ENCODE measurements around the gene HUWE1.

The HUWE1 gene

GRCh38 chrX:53685711-53686110, 808 bp downstream of the HUWE1 start:
- peak in 1 of 3 donors; percentile 14 for DNase-seq

DNA sequence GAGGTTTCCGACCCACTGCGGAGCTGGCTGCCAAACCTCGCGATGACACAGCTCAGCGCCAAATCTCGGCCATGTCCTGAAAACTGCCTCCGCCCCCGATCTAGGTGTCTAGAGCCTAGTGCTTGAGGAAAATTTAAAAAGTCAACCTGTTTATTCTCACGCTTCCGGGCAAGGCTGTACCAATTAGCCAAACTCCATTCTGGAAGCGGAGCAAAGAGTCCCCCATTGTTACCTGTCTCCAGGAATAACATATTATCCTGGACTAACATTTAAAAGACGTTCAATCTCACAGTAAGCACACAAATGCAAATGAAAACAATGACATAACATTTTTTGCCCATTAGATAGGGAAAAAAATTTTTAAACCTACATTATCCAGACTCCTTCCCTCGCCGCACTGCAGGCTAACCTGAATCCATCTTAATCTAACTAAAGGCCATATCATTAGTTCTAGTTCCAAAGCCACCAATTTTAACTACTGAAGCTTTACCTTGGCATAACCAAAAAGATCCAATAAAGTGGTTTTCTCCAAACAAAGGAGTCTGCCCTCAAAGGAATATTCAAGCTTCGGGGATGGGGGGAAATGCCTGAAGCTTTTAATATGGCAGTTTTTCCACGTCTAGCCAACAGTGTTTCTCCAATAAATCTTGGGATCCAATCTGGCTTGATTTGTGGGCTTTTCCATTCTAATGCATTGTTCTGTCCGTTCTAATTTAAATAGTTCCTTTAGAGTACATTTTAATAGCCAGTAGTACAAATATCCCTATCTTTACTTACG, 1.9 kb downstream of the HUWE1 start:
- DNase-seq: no peak

- peak; percentile 95 to 99 (median 98) for DNase-seq
Measured at GRCh38 chrX:53683556-53684414, 2.7 kb downstream of the HUWE1 start.

DNA sequence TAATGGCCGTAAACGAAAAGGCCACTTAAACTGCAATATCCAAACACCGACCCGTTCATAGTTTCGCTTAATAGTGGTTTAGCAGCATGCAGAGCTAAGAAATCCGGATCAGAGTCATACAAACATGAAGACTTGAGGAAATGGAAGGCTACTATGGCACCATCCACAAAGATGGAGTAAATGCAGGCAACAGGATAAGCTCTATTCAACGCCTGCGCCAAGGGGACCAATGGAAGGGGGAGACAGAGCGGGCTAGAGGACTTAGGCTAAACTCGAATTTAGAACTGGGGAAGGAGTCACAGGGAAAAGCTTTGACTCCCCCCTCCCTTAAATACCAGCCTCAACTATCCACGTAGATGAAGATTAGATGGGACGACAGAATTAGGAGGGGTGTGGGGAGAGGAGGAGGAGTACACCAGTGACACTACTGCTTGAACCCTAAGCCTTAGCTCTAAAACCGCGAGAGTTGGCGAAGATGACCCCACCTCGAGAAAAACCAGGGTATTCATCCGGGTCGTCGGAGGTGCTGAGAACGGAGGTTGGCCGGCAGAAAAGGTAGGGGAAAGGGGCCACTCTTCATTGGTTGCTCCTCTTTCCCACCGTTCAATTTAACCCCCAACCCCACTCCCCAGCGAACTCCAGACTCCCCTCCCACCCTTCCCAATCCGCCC, 3.5 kb downstream of the HUWE1 start:
- DNase-seq: peak; percentile 44 to 52 (median 50)

DNA sequence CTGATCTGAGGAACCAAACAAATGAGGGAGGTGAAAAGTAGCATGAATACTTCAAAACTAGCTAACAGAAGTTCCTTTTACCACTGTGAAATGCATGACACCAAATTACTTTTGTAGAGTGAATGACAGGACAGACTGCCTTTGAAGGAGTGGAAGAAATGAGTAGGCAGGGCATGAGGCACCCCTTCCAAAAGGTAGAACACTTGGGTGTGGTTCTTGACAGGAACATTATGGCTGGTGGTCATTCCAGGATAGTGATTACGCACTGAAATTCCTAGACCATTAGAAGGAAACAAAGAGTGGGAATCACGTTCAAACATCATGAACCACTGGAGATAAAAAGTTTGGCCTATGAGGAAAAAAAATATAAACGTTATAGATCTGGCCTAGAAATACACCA, 4.9 kb downstream of the HUWE1 start:
- DNase-seq: no peak

DNA sequence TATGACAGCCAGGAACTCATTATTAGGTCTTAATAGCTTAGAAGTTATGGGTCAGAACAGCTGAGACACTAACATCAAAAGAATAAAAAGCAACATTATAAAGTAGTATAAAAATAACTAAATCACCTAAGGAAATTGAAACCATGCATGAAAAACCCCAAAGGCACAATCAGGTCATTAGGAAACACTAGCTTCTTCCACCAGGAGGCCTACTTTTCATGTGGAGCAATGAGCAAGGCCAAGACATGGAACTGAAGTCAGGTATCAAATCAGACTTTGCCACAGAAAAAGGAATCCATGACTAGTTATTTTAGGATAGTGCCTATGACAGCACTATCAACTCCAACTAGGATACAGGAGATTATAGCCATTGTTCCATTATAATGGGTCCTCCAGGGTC, 7.9 kb downstream of the HUWE1 start:
- peak; percentile 7 to 36 (median 20) for DNase-seq

DNA sequence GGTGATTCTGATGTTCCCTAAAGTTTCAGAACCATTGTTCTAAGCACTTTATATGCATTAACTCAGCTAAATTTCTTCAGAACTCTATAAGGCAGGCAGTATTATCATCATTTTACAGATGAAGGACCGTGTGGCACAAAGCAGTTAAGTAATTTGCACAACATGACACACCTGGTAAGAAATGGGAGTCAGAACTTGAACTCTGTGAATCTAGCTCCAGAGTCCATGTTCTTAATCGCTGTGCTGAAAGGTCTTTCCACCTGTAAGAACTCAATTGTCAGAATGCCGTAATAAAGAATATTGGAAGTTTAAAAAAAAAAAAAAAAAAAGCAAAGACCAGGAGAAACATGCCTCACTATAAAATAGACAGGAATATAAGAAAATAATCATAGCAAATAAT, 9.2 kb downstream of the HUWE1 start:
- no peak for DNase-seq

DNA sequence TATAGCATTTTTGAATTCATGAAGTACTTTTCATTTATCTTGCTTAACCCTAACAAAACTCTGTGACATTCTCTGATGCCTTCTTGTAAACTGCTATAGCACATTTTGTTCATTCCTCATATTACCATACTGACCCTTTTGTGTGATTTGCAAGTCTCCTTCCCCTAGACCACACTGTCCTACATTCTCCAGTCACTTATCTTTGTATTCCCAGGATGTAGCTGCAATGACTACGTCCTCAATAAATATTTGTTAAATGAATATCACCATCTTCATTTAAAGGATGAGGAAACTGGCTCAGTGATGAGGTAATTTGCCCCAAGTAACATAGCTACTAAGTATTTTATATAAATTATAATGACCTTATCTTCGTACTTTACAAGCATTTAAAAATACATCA, 11.9 kb downstream of the HUWE1 start:
- DNase-seq: no peak

GRCh38 chrX:53669258-53669657, 17.3 kb downstream of the HUWE1 start:
- no peak for DNase-seq

DNA sequence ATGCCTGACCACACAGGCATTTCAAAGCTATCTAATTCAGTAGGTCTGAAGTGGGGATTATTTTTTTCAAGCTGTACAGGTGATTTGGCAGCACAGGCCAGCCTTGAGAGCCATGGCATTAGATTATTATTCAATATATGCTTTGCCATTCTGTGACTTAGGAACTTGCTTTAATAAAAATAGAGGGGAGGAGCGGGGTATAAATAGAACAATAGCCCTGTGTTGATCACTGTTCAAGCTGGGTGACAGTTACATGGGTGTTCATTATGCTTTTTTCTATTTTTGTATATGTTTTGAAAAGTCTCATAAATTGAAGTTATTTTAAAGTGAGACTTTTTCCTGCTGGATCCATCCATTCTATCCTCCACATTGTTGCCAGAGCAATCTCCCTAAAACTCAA, 20.3 kb downstream of the HUWE1 start:
- DNase-seq: no peak

- no peak for DNase-seq
Measured at GRCh38 chrX:53660004-53660403, 26.5 kb downstream of the HUWE1 start.

DNA sequence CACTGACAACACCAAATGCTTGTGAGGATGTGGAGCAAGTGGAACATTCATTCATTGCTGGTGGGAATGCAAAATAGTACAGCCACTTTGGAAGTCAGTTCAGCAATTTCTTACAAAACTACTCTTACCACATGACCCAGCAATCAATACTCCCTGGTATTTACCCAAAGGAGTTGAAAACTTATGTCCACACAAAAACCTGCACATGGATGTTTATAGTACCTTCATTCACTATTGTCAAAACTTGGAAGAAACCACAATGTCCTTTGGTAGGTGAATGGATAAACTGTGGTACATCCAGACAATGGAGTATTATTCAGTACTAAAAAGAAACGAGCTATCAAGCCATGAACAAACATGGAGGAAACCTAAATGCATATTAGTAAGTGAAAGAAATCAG, 27.5 kb downstream of the HUWE1 start:
- DNase-seq: no peak

DNA sequence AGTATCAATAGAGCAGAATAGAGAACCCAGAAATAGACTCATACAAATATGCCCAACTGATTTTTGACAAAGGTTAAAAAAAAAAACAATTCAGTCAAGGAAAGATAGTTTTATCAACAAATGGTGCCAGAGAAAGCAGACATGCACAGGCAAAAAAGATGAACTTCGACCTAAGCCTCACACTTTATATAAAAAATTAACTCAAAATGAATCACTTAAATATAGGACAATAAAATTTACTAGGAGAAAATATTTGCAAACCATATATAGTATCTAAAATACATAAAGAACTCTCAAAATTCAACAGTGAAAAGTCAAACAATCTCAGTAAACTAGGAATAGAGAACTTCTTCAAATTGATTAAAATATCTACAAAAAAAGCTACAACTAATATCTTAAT, 29.7 kb downstream of the HUWE1 start:
- no peak for DNase-seq

- DNase-seq: no peak
Measured at GRCh38 chrX:53654376-53654775, 32.1 kb downstream of the HUWE1 start.

DNA sequence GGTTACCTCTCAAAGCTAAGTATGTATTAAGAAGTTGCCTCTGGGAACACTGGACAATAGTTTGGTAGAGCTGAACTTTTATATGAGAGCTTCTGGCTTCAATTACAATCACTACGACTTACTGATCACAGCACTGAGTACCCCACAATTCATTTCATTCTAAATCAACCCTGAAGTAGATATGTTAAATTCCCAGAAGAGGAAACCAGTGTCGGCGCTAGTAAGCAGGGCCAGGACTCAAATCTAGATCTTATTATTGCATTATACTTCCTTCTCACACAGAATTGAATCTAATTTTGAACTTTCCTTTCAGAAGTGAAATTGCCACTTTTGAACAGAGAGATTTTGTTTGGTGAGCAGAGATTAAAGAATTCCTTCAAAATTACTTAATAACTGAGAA, 41.8 kb downstream of the HUWE1 start:
- no peak for DNase-seq

DNA sequence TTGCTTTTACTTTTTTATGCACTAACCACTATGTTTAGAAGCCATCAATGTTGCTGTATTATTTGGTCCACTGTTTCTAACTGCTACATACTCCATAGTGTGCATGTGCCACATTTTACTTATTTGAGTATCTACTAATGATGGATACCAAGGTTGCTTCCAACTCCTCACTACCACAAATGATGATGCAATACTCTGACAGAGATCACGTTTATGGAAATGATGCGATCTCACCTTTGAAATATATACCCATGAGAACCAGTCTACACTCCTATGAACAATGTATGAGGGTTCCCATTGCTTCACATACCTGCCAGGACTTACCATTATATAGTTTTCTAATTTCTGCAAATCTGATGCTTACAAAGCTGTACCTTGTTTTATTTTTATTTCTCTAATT, 44.2 kb downstream of the HUWE1 start:
- no peak for DNase-seq

DNA sequence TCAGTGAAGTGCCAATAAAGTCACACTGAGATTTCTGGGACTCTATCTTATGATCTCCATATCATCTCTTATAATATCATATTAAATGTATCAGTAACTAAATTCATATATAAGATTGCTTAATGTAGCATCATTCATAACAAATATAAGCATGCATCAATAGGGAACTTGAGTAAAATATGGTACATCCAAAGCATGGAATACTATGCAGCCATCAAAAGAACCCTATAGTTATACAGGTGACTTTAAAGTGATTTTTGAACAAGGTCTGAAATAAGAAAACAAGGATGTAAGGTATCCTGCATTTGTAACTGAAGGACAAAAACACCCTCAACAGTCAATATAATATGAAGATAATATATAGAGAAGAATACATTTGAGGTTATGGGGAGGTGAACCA, 47.3 kb downstream of the HUWE1 start:
- DNase-seq: no peak

DNA sequence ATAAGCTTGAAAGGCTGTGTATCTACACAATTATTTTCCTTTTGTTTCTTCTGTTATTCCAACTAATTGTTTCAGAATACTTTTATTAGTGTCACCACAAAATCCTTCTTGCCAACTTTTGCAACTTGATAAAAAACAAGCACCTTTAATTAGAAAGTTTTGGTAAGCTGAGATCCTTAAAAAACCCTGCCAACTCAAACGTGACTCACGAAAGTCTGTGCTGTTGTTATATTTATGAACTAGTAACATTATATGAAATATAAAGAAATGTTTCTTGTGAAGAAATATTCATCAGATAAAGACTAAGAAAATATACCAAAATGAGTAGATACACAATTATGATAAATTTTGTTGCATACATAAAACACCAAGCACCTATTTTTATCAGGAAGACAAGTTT, 49.0 kb downstream of the HUWE1 start:
- no peak for DNase-seq

DNA sequence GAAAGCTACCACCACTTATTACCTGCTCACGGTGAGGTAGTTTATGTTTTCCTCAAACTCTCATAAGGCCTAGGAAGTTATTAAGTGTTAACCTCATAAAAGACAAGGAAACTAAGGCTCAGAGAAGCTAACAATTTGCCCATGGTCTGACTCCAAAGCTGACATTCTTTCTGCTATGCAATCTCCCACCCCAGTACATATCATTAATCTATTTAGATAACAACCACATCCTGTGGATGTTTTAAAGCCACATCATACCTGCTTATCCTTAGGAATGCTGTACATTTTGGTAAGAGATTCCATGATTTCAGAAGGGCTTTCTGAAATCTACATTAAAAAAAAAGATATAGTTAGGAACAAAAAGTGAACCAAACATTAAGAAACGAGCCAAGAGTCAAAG, 55.4 kb downstream of the HUWE1 start:
- DNase-seq: no peak

- DNase-seq: no peak
Measured at GRCh38 chrX:53630261-53630660, 56.3 kb downstream of the HUWE1 start.

GRCh38 chrX:53622431-53622830, 64.1 kb downstream of the HUWE1 start:
- DNase-seq: no peak

- DNase-seq: no peak
Measured at GRCh38 chrX:53621418-53621986, 65.0 kb downstream of the HUWE1 start.

DNA sequence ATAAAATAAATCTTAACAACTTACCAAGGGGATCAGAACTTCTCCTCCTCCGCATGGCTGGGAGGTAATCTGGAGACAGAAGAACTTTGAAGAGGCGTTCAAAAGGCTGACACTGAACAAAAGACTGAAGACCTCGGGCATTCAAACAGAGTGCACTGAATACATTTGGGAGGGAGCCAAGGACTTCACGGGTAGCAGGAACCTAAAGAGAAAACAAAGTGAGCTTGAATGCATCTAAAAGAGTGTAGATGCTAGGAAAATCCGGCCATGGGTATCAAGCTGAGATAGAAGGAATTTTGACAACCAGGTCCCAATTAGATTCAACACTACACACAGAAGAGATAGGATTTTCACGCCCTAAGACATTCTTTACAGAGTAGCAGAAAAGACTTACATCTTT, 69.6 kb downstream of the HUWE1 start:
- no peak for DNase-seq

Data from suppressor macrophage treated with lipopolysaccharide for 1 hour (primary cell).